RWPE2 (cell line): ENCODE results near the gene CYP26C1.

Source experiments
- ATAC-seq: fragments of 200-7000 bp; cut with Tn5 transposase; 3 replicates; pipeline ENCODE4 v1.9.1; 2021; ENCODE audit warnings: low read depth
- DNase-seq: peaks from one replicate; pipeline ENCODE4 v3.0.0-alpha.2; 2020; ENCODE audit warnings: low spot score
- H3K27ac ChIP-seq: fragments of 450-650 bp; 2 replicates; pipeline ENCODE4 v1.5.1; 2017; ENCODE audit warnings: mild to moderate bottlenecking; ENCODE audit not compliant: poor library complexity, severe bottlenecking
- H3K27me3 ChIP-seq: fragments of 250-450 bp; sonication (Bioruptor Pico); 2 replicates; pipeline ENCODE4 v1.5.1; 2021; ENCODE audit warnings: mild to moderate bottlenecking, moderate library complexity; ENCODE audit not compliant: insufficient read depth, poor library complexity, severe bottlenecking
- H3K36me3 ChIP-seq: fragments of 250-450 bp; sonication (Bioruptor Pico); 2 replicates; pipeline ENCODE4 v1.5.1; 2020; ENCODE audit warnings: low read depth, mild to moderate bottlenecking, moderate library complexity
- H3K4me1 ChIP-seq: fragments of 250-450 bp; sonication (Bioruptor Pico); 2 replicates; pipeline ENCODE4 v1.5.1; 2021; ENCODE audit warnings: mild to moderate bottlenecking, moderate library complexity; ENCODE audit not compliant: insufficient read depth, poor library complexity, severe bottlenecking
- H3K4me3 ChIP-seq: fragments of 250-450 bp; sonication (Bioruptor Pico); 2 replicates; pipeline ENCODE4 v1.5.1; 2021; ENCODE audit warnings: mild to moderate bottlenecking, moderate library complexity; ENCODE audit not compliant: severe bottlenecking
- H3K9me3 ChIP-seq: fragments of 250-450 bp; sonication (Bioruptor Pico); 2 replicates; pipeline ENCODE4 v1.5.1; 2021; ENCODE audit warnings: mild to moderate bottlenecking, moderate library complexity; ENCODE audit not compliant: severe bottlenecking
- CTCF ChIP-seq: fragments of 450-650 bp; IDR thresholded peaks from one replicate; pipeline ENCODE4 v1.5.1; 2017; ENCODE audit warnings: mild to moderate bottlenecking, moderate library complexity; ENCODE audit not compliant: poor library complexity, severe bottlenecking

Gene CYP26C1

GRCh38 chr10:93081834-93082233, 21.2 kb downstream of the CYP26C1 start:
- Histone ChIP-seq H3K27ac (no peak overlapping the region), H3K27me3 (peaks cover 8% of the 10 kb centered on the region), H3K4me3 (no peak overlapping the region), H3K4me1 (no peaks in the 10 kb centered on the region), H3K36me3 (no peaks in the 10 kb centered on the region), H3K9me3 (no peaks in the 10 kb centered on the region)
- ATAC-seq (no peak), DNase-seq (no peak)
- no peak for TF ChIP-seq CTCF

DNA sequence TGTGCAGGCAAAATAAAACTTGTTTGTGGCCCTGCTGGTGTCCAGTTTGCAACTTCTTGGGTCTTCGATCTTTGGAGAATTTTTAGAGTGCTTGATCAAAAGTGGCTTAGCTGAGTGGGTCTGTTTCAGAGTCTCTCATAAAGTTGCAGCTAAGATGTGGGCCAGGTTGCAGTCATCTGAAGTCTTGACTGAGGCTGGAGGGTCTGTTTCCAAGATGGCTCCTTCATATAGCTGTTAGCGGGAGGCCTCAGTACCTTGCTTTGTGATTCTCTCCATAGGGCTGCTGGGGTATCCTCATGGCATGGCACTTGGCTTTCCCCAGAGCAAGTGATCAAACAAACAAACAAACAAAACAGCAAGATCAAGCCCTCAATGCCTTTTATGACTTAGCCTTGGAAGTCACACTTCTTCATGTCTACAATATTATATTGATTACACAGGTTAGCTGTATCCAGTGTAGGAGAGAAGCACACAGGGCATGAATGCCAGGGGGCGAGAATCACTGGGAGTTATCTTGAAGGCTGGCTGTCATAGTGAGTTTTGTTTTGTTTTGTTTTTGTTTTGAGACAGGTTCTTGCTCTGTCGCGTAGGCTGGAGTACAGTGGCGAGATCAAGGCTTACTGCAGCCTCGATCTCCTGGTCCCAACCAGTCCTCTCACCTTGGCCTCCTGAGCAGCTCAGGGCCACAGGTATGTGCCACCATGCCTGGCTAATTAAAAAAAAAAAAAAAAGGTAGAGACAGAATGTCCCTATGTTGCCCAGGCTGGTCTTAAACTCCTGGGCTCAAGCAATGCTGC, 23.3 kb downstream of the CYP26C1 start:
- Histone ChIP-seq H3K4me1 (no peaks in the 10 kb centered on the region), H3K9me3 (no peaks in the 10 kb centered on the region), H3K27me3 (no peaks in the 10 kb centered on the region), H3K4me3 (no peak overlapping the region), H3K36me3 (no peaks in the 10 kb centered on the region), H3K27ac (no peak overlapping the region)
- no peak for TF ChIP-seq CTCF
- no peak for ATAC-seq
- no peak for DNase-seq

GRCh38 chr10:93085272-93085859, 24.8 kb downstream of the CYP26C1 start:
- no peaks in the 10 kb centered on the region for H3K4me1 ChIP-seq
- no peaks in the 10 kb centered on the region for H3K36me3 ChIP-seq
- no peak for TF ChIP-seq CTCF
- H3K27ac ChIP-seq = no peak overlapping the region
- DNase-seq (no peak), ATAC-seq (no peak)
- no peaks in the 10 kb centered on the region for H3K9me3 ChIP-seq
- H3K4me3 ChIP-seq = no peak overlapping the region
- H3K27me3 ChIP-seq = no peaks in the 10 kb centered on the region

DNA sequence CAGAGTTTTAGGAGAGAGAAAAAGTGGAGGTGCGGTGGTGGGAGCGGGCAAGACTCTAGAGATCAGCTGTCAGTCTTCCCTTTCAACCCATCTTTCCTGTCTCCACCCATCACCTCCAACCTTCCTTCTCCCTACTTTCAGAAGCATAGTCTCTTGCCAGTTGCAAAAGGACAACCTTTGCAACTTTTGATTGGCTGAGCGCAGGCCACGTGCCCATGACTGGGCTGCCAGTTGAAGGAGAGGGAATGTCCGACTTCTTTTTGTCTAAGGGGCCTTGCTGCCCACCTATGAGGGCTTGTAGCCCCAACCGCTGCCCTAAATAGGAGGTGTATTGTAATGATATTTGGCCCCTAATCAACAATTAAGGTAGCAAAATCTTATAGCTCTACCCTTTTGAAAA, 25.7 kb downstream of the CYP26C1 start:
- no peaks in the 10 kb centered on the region for H3K27me3 ChIP-seq
- no peaks in the 10 kb centered on the region for H3K9me3 ChIP-seq
- H3K36me3 ChIP-seq = no peaks in the 10 kb centered on the region
- no peak for TF ChIP-seq CTCF
- no peak overlapping the region for H3K4me3 ChIP-seq
- ATAC-seq (no peak), DNase-seq (no peak)
- no peak overlapping the region for H3K27ac ChIP-seq
- no peaks in the 10 kb centered on the region for H3K4me1 ChIP-seq

- TF ChIP-seq CTCF = no peak
- Histone ChIP-seq H3K4me1 (no peaks in the 10 kb centered on the region), H3K36me3 (no peaks in the 10 kb centered on the region)
Observed at GRCh38 chr10:93087846-93088245, 27.2 kb downstream of the CYP26C1 start.

More at GRCh38 chr10:93087846-93088245, 27.2 kb downstream of the CYP26C1 start:
- no peaks in the 10 kb centered on the region for H3K9me3 ChIP-seq
- H3K4me3 ChIP-seq = no peak overlapping the region
- no peak overlapping the region for H3K27ac ChIP-seq
- no peak for DNase-seq
- H3K27me3 ChIP-seq = no peaks in the 10 kb centered on the region
- no peak for ATAC-seq
